HCT116 (cell line): Measurements from ENCODE around the gene BRS3. TPM values are rescaled to one million over a fixed set of nuclear protein-coding genes. Genes with fewer than 3 reads are reported as not detected.

ENCODE experiments used
- ATAC-seq: fragments of 200-7000 bp; cut with Tn5 transposase; 2 replicates; pipeline ENCODE4 v1.9.1; 2020; ENCODE audit warnings: mild to moderate bottlenecking, moderate library complexity
- BruUV-seq: library from RNA; stranded (reverse); fragments of 400-500 nt; replicated peaks from 2 replicates; lab custom pipeline; 2021; lab: Mats Ljungman, UMichigan
- CTCF ChIA-PET: fragments of 300-600 bp; sonication (Branson Sonifier 250); formaldehyde crosslinking; loops from one replicate; lab custom pipeline; 2021; ENCODE audit warnings: antibody characterized with exemption; lab: Charles Lee
- POLR2A ChIA-PET: fragments of 300-600, 350-600 bp; sonication (Branson Sonifier 250); formaldehyde crosslinking; loops from one replicate; lab custom pipeline; 2021; ENCODE audit warnings: antibody characterized with exemption; lab: Charles Lee
- RAD21 ChIA-PET, 2 experiments: fragments of 300-600 bp; sonication (Branson Sonifier 250); formaldehyde crosslinking; loops; one replicate each; lab custom pipeline; 2023; ENCODE audit warnings: low total read pairs in 2 of 2; ENCODE audit not compliant: uncharacterized antibody in 2 of 2, unreplicated experiment in 2 of 2, low non-redundant PET in 1 of 2; lab: Charles Lee
- DNase-seq: peaks from one replicate; pipeline ENCODE4 v3.0.0-alpha.2; 2010; ENCODE audit warnings: low read depth, low spot score
- H2AFZ ChIP-seq: fragments of 200-600 bp; shearing (Covaris generic), sonication (generic); 2 replicates; pipeline ENCODE4 v1.6.1; 2017; ENCODE audit warnings: low read depth, mixed run types, mixed read lengths, antibody characterized with exemption, low read length; ENCODE audit not compliant: poor library complexity, severe bottlenecking
- H3K27ac ChIP-seq: 2 replicates; pipeline ENCODE4 v1.5.1; 2012; ENCODE audit warnings: low read depth, low read length
- H3K27me3 ChIP-seq: fragments of 200-600 bp; sonication (generic); 2 replicates; pipeline ENCODE4 v1.6.1; 2016; ENCODE audit warnings: mixed run types, low read length, mixed read lengths; ENCODE audit not compliant: insufficient read depth
- H3K36me3 ChIP-seq, 2 experiments: fragments of 200-500 bp in 1 of 2; fragments of 200-600 bp in 1 of 2; sonication (Bioruptor generic) in 1 of 2; sonication (generic) in 1 of 2; 2 replicates each; pipeline versions ENCODE4 v1.5.1 to v1.6.1; 2014 to 2016; ENCODE audit warnings: low read length in 2 of 2, inconsistent platforms in 1 of 2, mixed read lengths in 1 of 2, mixed run types in 1 of 2; ENCODE audit not compliant: insufficient read depth in 2 of 2, control insufficient read depth in 1 of 2
- H3K4me1 ChIP-seq, 2 experiments: fragments of 200-600 bp in 1 of 2; sonication (generic) in 1 of 2; 2 replicates each; pipeline versions ENCODE4 v1.5.1 to v1.6.1; 2012 to 2017; ENCODE audit warnings: low read length in 2 of 2, inconsistent platforms in 1 of 2, mild to moderate bottlenecking in 1 of 2, mixed read lengths in 1 of 2, mixed run types in 1 of 2, moderate library complexity in 1 of 2; ENCODE audit not compliant: insufficient read depth in 2 of 2, control insufficient read depth in 1 of 2
- H3K4me2 ChIP-seq: fragments of 200-600 bp; sonication (generic); 2 replicates; pipeline ENCODE4 v1.6.1; 2017; ENCODE audit warnings: mixed run types, low read length, mixed read lengths
- H3K4me3 ChIP-seq, 2 experiments: fragments of 200-600 bp in 1 of 2; sonication (generic) in 1 of 2; replicated peaks in 1 of 2; 2 replicates each; pipeline ENCODE4 v1.5.1; 2011 to 2016; ENCODE audit warnings: low read length in 2 of 2, control low read depth in 1 of 2, low read depth in 1 of 2, mild to moderate bottlenecking in 1 of 2, mixed read lengths in 1 of 2, mixed run types in 1 of 2
- H3K79me2 ChIP-seq: fragments of 200-600 bp; sonication (generic); 2 replicates; pipeline ENCODE4 v1.6.1; 2017; ENCODE audit warnings: mild to moderate bottlenecking, mixed run types, low read length, moderate library complexity, mixed read lengths; ENCODE audit not compliant: insufficient read depth
- H3K9ac ChIP-seq: fragments of 200-600 bp; sonication (generic); 2 replicates; pipeline ENCODE4 v1.6.1; 2016; ENCODE audit warnings: low read length, mixed read lengths
- H3K9me2 ChIP-seq: fragments of 200-600 bp; sonication (generic), shearing (Covaris generic); 2 replicates; pipeline ENCODE4 v1.6.1; 2017; ENCODE audit warnings: mixed run types, mild to moderate bottlenecking, moderate library complexity; ENCODE audit not compliant: insufficient read depth
- H3K9me3 ChIP-seq, 2 experiments: fragments of 200-500 bp in 1 of 2; fragments of 200-600 bp in 1 of 2; sonication (Bioruptor generic) in 1 of 2; sonication (generic) in 1 of 2; 2 replicates each; pipeline ENCODE4 v1.6.1; 2014 to 2017; ENCODE audit warnings: low read length in 2 of 2, mixed read lengths in 2 of 2, inconsistent platforms in 1 of 2, low read depth in 1 of 2, mild to moderate bottlenecking in 1 of 2, mixed run types in 1 of 2, moderate library complexity in 1 of 2; ENCODE audit not compliant: control insufficient read depth in 1 of 2, insufficient read depth in 1 of 2
- H4K20me1 ChIP-seq: fragments of 200-600 bp; sonication (generic), shearing (Covaris generic); 2 replicates; pipeline ENCODE4 v1.6.1; 2017; ENCODE audit warnings: mixed run types, mild to moderate bottlenecking, moderate library complexity; ENCODE audit not compliant: insufficient read depth
- CBX3 ChIP-seq: IDR thresholded peaks from 2 replicates; pipeline ENCODE4 v1.6.1; 2012; ENCODE audit warnings: low read depth
- EGR1 ChIP-seq: IDR thresholded peaks from 2 replicates; pipeline ENCODE4 v1.6.1; 2012; ENCODE audit warnings: low read depth
- ELF1 ChIP-seq: IDR thresholded peaks from 2 replicates; pipeline ENCODE4 v1.6.1; 2012; ENCODE audit warnings: low read depth, borderline replicate concordance
- EZH2 ChIP-seq: fragments of 200-600 bp; sonication (generic); IDR thresholded peaks from 2 replicates; pipeline ENCODE4 v1.6.1; 2017; ENCODE audit warnings: antibody characterized with exemption, mixed run types
- EZH2phosphoT487 ChIP-seq: fragments of 200-600 bp; IDR thresholded peaks from 2 replicates; pipeline ENCODE4 v1.6.1; 2018; ENCODE audit warnings: antibody characterized with exemption, borderline replicate concordance
- FOSL1 ChIP-seq: IDR thresholded peaks from 2 replicates; pipeline ENCODE4 v1.6.1; 2012; ENCODE audit warnings: low read depth
- JUND ChIP-seq: IDR thresholded peaks from 2 replicates; pipeline ENCODE4 v1.6.1; 2012
- MAX ChIP-seq: IDR thresholded peaks from 2 replicates; pipeline ENCODE4 v1.6.1; 2012
- POLR2AphosphoS5 ChIP-seq: IDR thresholded peaks from 2 replicates; pipeline ENCODE4 v1.6.1; 2011; ENCODE audit warnings: mild to moderate bottlenecking, low read depth, low read length, moderate library complexity
- RAD21 ChIP-seq: IDR thresholded peaks from 2 replicates; pipeline ENCODE4 v1.6.1; 2012; ENCODE audit warnings: low read depth, mild to moderate bottlenecking
- SIN3A ChIP-seq: IDR thresholded peaks from 2 replicates; pipeline ENCODE4 v1.6.1; 2012; ENCODE audit warnings: low read depth
- SP1 ChIP-seq: IDR thresholded peaks from 2 replicates; pipeline ENCODE4 v1.6.1; 2012; ENCODE audit warnings: low read depth
- SRF ChIP-seq: IDR thresholded peaks from 2 replicates; pipeline ENCODE4 v1.6.1; 2012; ENCODE audit warnings: low read depth
- TCF7L2 ChIP-seq: IDR thresholded peaks from 2 replicates; pipeline ENCODE4 v1.7.0; 2011; ENCODE audit warnings: borderline replicate concordance, inconsistent platforms; ENCODE audit not compliant: insufficient read depth, insufficient read length; ENCODE audit errors: extremely low read depth
- YY1 ChIP-seq: IDR thresholded peaks from 2 replicates; pipeline ENCODE4 v1.6.1; 2011; ENCODE audit warnings: low read length, low read depth, moderate library complexity, mild to moderate bottlenecking; ENCODE audit not compliant: insufficient replicate concordance; ENCODE audit errors: extremely low read depth
- ZFX ChIP-seq: fragments of 450-650 bp; IDR thresholded peaks from 2 replicates; pipeline ENCODE4 v1.6.1; 2017
- ZNF274 ChIP-seq: fragments of 200-500 bp; sonication (Bioruptor generic); IDR thresholded peaks from 2 replicates; pipeline ENCODE4 v1.6.1; 2014; ENCODE audit warnings: mild to moderate bottlenecking, low read depth, low read length, inconsistent platforms
- intact Hi-C: fragments of 100-400 bp; cut with micrococcal nuclease; formaldehyde crosslinking; loops from 2 replicates; pipeline ENCODE4 v1.10.0; 2022
- total RNA-seq: library from RNA; stranded (reverse); gene quantifications from one replicate; pipeline ENCODE4 v1.2.1, GENCODE V29; 2021; ENCODE audit not compliant: unreplicated experiment
- TF ChIP-seq, protein P1 (sequence below), 3 experiments: fragments of 200-600 bp in 1 of 3; sonication (generic) in 1 of 3; IDR thresholded peaks in 2 of 3; conservative IDR thresholded peaks in 1 of 3; 2 replicates each; pipeline ENCODE4 v1.5.1; 2012 to 2017; ENCODE audit warnings: low read depth in 2 of 3, low read length in 2 of 3, antibody characterized with exemption in 1 of 3, borderline replicate concordance in 1 of 3, control low read depth in 1 of 3, mild to moderate bottlenecking in 1 of 3, mixed read lengths in 1 of 3, mixed run types in 1 of 3, moderate library complexity in 1 of 3; ENCODE audit not compliant: insufficient read depth in 1 of 3
- TF ChIP-seq, protein P2 (sequence below): IDR thresholded peaks from 2 replicates; pipeline ENCODE4 v1.6.1; 2012; ENCODE audit warnings: low read depth
- TF ChIP-seq, protein P3 (sequence below): IDR thresholded peaks from 2 replicates; pipeline ENCODE4 v1.6.1; 2012

Gene BRS3
- total RNA-seq, 1 experiment from 2014 or later: not detected

DNA sequence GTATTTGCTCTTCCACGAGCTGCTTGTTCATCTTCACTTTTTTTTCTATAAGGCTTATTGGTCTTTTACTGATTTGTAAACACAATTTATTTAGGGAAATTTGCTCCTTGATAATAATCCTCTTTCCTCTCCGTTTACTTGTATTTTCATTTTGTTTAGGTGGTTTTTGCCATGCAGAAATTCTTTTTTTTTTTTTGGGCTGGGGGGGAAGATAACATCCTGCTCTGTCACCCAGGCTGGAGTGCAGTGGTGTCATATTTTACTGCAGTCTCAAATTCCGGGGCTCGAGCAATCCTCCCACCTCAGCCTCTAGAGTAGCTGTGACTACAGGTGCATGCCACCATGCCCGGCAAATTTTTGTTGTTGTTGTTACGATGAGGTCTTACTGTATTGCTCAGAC lies 31.6 kb upstream of the BRS3 start:
- no peaks in the 10 kb centered on the region for H3K4me1 ChIP-seq
- no peak overlapping the region for H3K4me3 ChIP-seq
- no peaks in the 10 kb centered on the region for H4K20me1 ChIP-seq
- H3K79me2 ChIP-seq: no peaks in the 10 kb centered on the region
- H3K4me2 ChIP-seq: no peak overlapping the region
- ATAC-seq (no peak), DNase-seq (no peak)
- CTCF ChIA-PET: no interaction called here
- no peaks in the 10 kb centered on the region for H3K9me3 ChIP-seq
- H2AFZ ChIP-seq: no peak overlapping the region
- H3K9ac ChIP-seq: no peak overlapping the region
- no TSS peak for BruUV-seq
- no peak overlapping the region for H3K27ac ChIP-seq
- no peaks in the 10 kb centered on the region for H3K9me2 ChIP-seq
- RAD21 ChIA-PET: no interaction called here
- no peaks in the 10 kb centered on the region for H3K36me3 ChIP-seq
- intact Hi-C loops: no loop called here
- POLR2A ChIA-PET: no interaction called here
- TF ChIP-seq CBX3 (no peak), ZNF274 (no peak), RAD21 (no peak), TCF7L2 (no peak), JUND (no peak), MAX (no peak), ZFX (no peak), POLR2AphosphoS5 (no peak), SP1 (no peak), SRF (no peak), SIN3A (no peak), ELF1 (no peak), EGR1 (no peak), EZH2 (no peak), EZH2phosphoT487 (no peak), FOSL1 (no peak), YY1 (no peak)
- TF ChIP-seq, protein P1, sequence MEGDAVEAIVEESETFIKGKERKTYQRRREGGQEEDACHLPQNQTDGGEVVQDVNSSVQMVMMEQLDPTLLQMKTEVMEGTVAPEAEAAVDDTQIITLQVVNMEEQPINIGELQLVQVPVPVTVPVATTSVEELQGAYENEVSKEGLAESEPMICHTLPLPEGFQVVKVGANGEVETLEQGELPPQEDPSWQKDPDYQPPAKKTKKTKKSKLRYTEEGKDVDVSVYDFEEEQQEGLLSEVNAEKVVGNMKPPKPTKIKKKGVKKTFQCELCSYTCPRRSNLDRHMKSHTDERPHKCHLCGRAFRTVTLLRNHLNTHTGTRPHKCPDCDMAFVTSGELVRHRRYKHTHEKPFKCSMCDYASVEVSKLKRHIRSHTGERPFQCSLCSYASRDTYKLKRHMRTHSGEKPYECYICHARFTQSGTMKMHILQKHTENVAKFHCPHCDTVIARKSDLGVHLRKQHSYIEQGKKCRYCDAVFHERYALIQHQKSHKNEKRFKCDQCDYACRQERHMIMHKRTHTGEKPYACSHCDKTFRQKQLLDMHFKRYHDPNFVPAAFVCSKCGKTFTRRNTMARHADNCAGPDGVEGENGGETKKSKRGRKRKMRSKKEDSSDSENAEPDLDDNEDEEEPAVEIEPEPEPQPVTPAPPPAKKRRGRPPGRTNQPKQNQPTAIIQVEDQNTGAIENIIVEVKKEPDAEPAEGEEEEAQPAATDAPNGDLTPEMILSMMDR (IDR thresholded peaks at IDR 0.05 in 2 of 3, conservative IDR thresholded peaks at IDR 0.05 in 1 of 3; ENCODE audit: borderline replicate concordance in 1 of 3, insufficient read depth in 1 of 3, low read depth in 2 of 3, low read length in 2 of 3): no peak
- TF ChIP-seq, protein P2, sequence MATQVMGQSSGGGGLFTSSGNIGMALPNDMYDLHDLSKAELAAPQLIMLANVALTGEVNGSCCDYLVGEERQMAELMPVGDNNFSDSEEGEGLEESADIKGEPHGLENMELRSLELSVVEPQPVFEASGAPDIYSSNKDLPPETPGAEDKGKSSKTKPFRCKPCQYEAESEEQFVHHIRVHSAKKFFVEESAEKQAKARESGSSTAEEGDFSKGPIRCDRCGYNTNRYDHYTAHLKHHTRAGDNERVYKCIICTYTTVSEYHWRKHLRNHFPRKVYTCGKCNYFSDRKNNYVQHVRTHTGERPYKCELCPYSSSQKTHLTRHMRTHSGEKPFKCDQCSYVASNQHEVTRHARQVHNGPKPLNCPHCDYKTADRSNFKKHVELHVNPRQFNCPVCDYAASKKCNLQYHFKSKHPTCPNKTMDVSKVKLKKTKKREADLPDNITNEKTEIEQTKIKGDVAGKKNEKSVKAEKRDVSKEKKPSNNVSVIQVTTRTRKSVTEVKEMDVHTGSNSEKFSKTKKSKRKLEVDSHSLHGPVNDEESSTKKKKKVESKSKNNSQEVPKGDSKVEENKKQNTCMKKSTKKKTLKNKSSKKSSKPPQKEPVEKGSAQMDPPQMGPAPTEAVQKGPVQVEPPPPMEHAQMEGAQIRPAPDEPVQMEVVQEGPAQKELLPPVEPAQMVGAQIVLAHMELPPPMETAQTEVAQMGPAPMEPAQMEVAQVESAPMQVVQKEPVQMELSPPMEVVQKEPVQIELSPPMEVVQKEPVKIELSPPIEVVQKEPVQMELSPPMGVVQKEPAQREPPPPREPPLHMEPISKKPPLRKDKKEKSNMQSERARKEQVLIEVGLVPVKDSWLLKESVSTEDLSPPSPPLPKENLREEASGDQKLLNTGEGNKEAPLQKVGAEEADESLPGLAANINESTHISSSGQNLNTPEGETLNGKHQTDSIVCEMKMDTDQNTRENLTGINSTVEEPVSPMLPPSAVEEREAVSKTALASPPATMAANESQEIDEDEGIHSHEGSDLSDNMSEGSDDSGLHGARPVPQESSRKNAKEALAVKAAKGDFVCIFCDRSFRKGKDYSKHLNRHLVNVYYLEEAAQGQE: no peak
- TF ChIP-seq, protein P3, sequence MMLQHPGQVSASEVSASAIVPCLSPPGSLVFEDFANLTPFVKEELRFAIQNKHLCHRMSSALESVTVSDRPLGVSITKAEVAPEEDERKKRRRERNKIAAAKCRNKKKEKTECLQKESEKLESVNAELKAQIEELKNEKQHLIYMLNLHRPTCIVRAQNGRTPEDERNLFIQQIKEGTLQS: no peak
- no peaks in the 10 kb centered on the region for H3K27me3 ChIP-seq
